Activated CD8-positive, alpha-beta T cell treated with anti-CD3 and anti-CD28 coated beads for 36 hours (primary cell): Measurements from ENCODE around the gene SGTA. TPM values are rescaled to one million over a fixed set of nuclear protein-coding genes. Genes with fewer than 3 reads are reported as not detected.
"Not testable (repeated sequence)": the region's sequence is repeated elsewhere in the genome, so short reads cannot be mapped to it uniquely, and the experiment has no call there.

Experiments
- ATAC-seq: fragments of 200-7000 bp; cut with Tn5 transposase; one replicate; pipeline ENCODE4 v1.10.0; 2021; ENCODE audit warnings: mild to moderate bottlenecking, moderate library complexity
- CTCF ChIA-PET: fragments of 350-600 bp; sonication (Branson Sonifier 250); formaldehyde crosslinking; loops from one replicate; lab custom pipeline; 2021; ENCODE audit warnings: antibody characterized with exemption; lab: Charles Lee
- POLR2A ChIA-PET: fragments of 350-600 bp; sonication (Branson Sonifier 250); formaldehyde crosslinking; loops from one replicate; lab custom pipeline; 2021; ENCODE audit warnings: antibody characterized with exemption; lab: Charles Lee
- DNase-seq: peaks from one replicate; pipeline ENCODE4 v3.0.0-alpha.2; 2020
- H3K27ac Mint-ChIP-seq: one replicate; pipeline ENCODE4 v1.8.0; 2021; ENCODE audit warnings: mild to moderate bottlenecking, mixed read lengths
- H3K27me3 Mint-ChIP-seq: one replicate; pipeline ENCODE4 v1.8.0; 2021; ENCODE audit warnings: mixed read lengths
- H3K36me3 Mint-ChIP-seq: one replicate; pipeline ENCODE4 v1.8.0; 2021; ENCODE audit warnings: low read depth, mixed read lengths
- H3K4me1 Mint-ChIP-seq: one replicate; pipeline ENCODE4 v1.8.0; 2021; ENCODE audit warnings: low read depth, mixed read lengths
- H3K4me3 Mint-ChIP-seq: one replicate; pipeline ENCODE4 v1.8.0; 2021; ENCODE audit warnings: mild to moderate bottlenecking, moderate library complexity, mixed read lengths
- H3K9me3 Mint-ChIP-seq: one replicate; pipeline ENCODE4 v1.8.0; 2021; ENCODE audit warnings: mixed read lengths
- CTCF ChIP-seq: fragments of 200-600 bp; IDR thresholded peaks from one replicate; pipeline ENCODE4 v1.8.0; 2022; ENCODE audit warnings: antibody characterized with exemption, mild to moderate bottlenecking
- intact Hi-C: fragments of 100-400 bp; cut with micrococcal nuclease; formaldehyde crosslinking; loops from one replicate; pipeline ENCODE4 v1.10.0; 2022
- total RNA-seq, 2 experiments: library from RNA; stranded (reverse); gene quantifications; one replicate each; pipeline ENCODE4 v1.2.3, GENCODE V29; 2021

The SGTA gene
- total RNA-seq, 2 experiments from 2014 or later = 53.4 to 60.8 TPM

GRCh38 chr19:2823646-2824045 is 40.6 kb upstream of the SGTA start:
- no peak overlapping the region for H3K27ac Mint-ChIP-seq
- ChIA-PET POLR2A (no interaction called here), CTCF (no interaction called here)
- no peaks in the 10 kb centered on the region for H3K27me3 Mint-ChIP-seq
- H3K9me3 Mint-ChIP-seq = peaks cover 2% of the 10 kb centered on the region
- TF ChIP-seq CTCF = no peak
- no peak overlapping the region for H3K4me3 Mint-ChIP-seq
- intact Hi-C loops = no loop called here
- H3K36me3 Mint-ChIP-seq = peaks cover 16% of the 10 kb centered on the region
- no peak for DNase-seq
- H3K4me1 Mint-ChIP-seq = peaks cover 5% of the 10 kb centered on the region
- no peak for ATAC-seq

GRCh38 chr19:2822846-2823245 is 39.8 kb upstream of the SGTA start:
- POLR2A ChIA-PET = interaction anchor here (0.9 kb wide), 1 partner anchor 40 kb away, joined by 3 read pairs; the partner anchor contains the start of gene SGTA

GRCh38 chr19:2820112-2820702 is 37.1 kb upstream of the SGTA start:
- no peaks in the 10 kb centered on the region for H3K36me3 Mint-ChIP-seq
- ChIA-PET POLR2A (interaction anchor here (0.9 kb wide), 1 partner anchor 34 kb away, joined by 4 read pairs; no protein-coding TSS in a partner anchor), CTCF (interaction anchor here (0.5 to 2.0 kb wide), 10 partner anchors 21 to 172 kb away, joined by 3 to 8 read pairs (median 4); partner anchors contain the start of genes THOP1 and ZNF555)
- no peak for TF ChIP-seq CTCF
- no peaks in the 10 kb centered on the region for H3K27me3 Mint-ChIP-seq
- DNase-seq (peak; percentile 21), ATAC-seq (peak; percentile 11)
- H3K4me3 Mint-ChIP-seq = peak overlapping the region; percentile 84
- no peaks in the 10 kb centered on the region for H3K9me3 Mint-ChIP-seq
- H3K4me1 Mint-ChIP-seq = peaks cover 5% of the 10 kb centered on the region
- intact Hi-C loops = no loop called here
- H3K27ac Mint-ChIP-seq = peak overlapping the region; percentile 57

More at GRCh38 chr19:2822846-2823245, 39.8 kb upstream of the SGTA start:
- peaks cover 5% of the 10 kb centered on the region for H3K4me1 Mint-ChIP-seq
- DNase-seq (no peak), ATAC-seq (no peak)
- TF ChIP-seq CTCF = no peak
- CTCF ChIA-PET = interaction anchor here (1.0 kb wide), 1 partner anchor 175 kb away, joined by 3 read pairs; no protein-coding TSS in a partner anchor
- peaks cover 2% of the 10 kb centered on the region for H3K9me3 Mint-ChIP-seq
- H3K36me3 Mint-ChIP-seq = peaks cover 8% of the 10 kb centered on the region
- no peak overlapping the region for H3K4me3 Mint-ChIP-seq
- H3K27ac Mint-ChIP-seq = no peak overlapping the region
- no peaks in the 10 kb centered on the region for H3K27me3 Mint-ChIP-seq
- intact Hi-C loops = no loop called here

- intact Hi-C loops = no loop called here
- TF ChIP-seq CTCF = peak; percentile 98
- peaks cover 5% of the 10 kb centered on the region for H3K4me1 Mint-ChIP-seq
- ATAC-seq (peak; percentile 98), DNase-seq (peak; percentile 99)
- no peaks in the 10 kb centered on the region for H3K9me3 Mint-ChIP-seq
- H3K27ac Mint-ChIP-seq = peak within 1 kb of the TSS; percentile 57
- H3K27me3 Mint-ChIP-seq = no peaks in the 10 kb centered on the region
- ChIA-PET CTCF (interaction anchor here (0.6 to 2.0 kb wide), 11 partner anchors 16 to 172 kb away, joined by 3 to 8 read pairs (median 4); partner anchors contain the start of genes THOP1 and ZNF555), POLR2A (interaction anchor here (0.9 kb wide), 1 partner anchor 33 kb away, joined by 4 read pairs; no protein-coding TSS in a partner anchor)
- no peaks in the 10 kb centered on the region for H3K36me3 Mint-ChIP-seq
- peak within 1 kb of the TSS; percentile 84 for H3K4me3 Mint-ChIP-seq
Measured at GRCh38 chr19:2819540-2820111, 36.6 kb upstream of the SGTA start, which contains the start of gene ZNF554. TSS of gene ZNF554 (plus strand) at chr19:2819868. CDS start at chr19:2820072, 204 bp downstream.

- H3K4me3 Mint-ChIP-seq, H3K27ac Mint-ChIP-seq: not testable (repeated sequence)
- DNase-seq = peak; percentile 37
Measured at GRCh38 chr19:2817237-2817829, 34.3 kb upstream of the SGTA start.

More at GRCh38 chr19:2817237-2817829, 34.3 kb upstream of the SGTA start:
- intact Hi-C loops, H3K27me3 Mint-ChIP-seq, ATAC-seq, POLR2A ChIA-PET, H3K36me3 Mint-ChIP-seq, H3K9me3 Mint-ChIP-seq, H3K4me1 Mint-ChIP-seq, CTCF ChIA-PET: not testable (repeated sequence)
